GM04503 (cell line): ENCODE measurements around the gene GNB2.
"Not testable (repeated sequence)": the region's sequence is repeated elsewhere in the genome, so short reads cannot be mapped to it uniquely, and the experiment has no call there.

Source experiments
- DNase-seq: peaks from one replicate; pipeline ENCODE4 v3.0.0-alpha.2; 2012; ENCODE audit warnings: low read depth

The GNB2 gene

GRCh38 chr7:100696123-100696521 lies 22.6 kb downstream of the GNB2 start:
- DNase-seq, result no peak

GRCh38 chr7:100699018-100699417 lies 25.5 kb downstream of the GNB2 start:
- no peak for DNase-seq

GRCh38 chr7:100701089-100701488 lies 27.5 kb downstream of the GNB2 start:
- not testable (repeated sequence) for DNase-seq

DNA sequence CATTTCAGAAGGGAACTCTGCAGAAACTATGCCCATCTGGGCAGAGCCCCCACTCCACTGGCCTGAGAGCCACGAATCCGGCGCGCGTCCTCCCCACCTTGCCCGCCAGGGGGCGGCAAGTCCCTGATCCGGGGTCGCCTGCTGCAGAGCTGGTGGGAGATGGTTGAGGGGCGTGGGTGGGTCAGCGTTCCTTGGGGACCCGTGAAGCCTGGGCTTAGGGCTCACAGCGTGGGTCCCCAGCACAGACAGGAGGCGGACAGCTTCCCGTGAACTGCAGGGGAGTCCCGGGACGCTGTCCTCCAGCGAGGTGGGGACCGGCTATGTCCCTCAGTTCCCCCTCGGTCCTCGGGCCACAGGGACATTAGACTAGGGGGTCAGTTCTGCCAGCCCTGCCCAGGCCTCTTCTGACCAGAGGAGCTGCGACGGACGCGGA lies 31.8 kb downstream of the GNB2 start:
- no peak for DNase-seq

- DNase-seq, result peak; percentile 72
Observed at GRCh38 chr7:100705753-100706671, 32.5 kb downstream of the GNB2 start, which contains the start of gene POP7. Gene POP7 (plus strand): TSS chr7:100706121. CDS start chr7:100706831, 710 bp downstream.

DNA sequence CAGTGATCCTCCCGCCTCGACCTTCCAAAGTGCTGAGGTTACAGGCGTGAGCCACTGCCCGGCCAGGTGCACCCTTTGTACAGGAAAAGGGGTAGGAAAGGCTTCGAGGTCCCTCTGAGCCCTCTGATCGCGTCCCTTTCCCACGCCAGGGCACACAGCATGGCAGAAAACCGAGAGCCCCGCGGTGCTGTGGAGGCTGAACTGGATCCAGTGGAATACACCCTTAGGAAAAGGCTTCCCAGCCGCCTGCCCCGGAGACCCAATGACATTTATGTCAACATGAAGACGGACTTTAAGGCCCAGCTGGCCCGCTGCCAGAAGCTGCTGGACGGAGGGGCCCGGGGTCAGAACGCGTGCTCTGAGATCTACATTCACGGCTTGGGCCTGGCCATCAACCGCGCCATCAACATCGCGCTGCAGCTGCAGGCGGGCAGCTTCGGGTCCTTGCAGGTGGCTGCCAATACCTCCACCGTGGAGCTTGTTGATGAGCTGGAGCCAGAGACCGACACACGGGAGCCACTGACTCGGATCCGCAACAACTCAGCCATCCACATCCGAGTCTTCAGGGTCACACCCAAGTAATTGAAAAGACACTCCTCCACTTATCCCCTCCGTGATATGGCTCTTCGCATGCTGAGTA lies 33.3 kb downstream of the GNB2 start:
- no peak for DNase-seq

- no peak for DNase-seq
Observed at GRCh38 chr7:100708395-100708794, 34.9 kb downstream of the GNB2 start.

GRCh38 chr7:100710452-100710851 lies 36.9 kb downstream of the GNB2 start:
- DNase-seq, result no peak

DNA sequence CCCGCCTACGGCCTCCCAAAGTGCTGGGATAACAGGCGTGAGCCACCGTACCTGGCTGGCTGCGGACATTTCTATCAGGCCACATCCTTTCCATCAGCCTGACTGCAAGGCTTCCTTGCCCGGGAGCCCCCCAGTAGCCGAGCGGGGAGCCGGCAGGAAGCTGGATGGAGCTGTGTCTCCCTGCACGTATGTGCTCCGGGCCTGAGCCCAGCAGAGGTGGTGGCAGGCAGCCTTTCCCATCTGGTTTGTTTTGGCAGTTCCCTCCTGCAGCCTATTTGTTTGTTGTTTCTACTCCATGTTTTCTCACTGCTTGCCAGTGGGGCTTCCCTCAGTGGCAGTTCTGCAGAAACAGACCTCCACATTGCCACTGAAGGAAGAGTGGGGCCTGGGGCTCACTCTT lies 37.8 kb downstream of the GNB2 start:
- DNase-seq, result no peak

GRCh38 chr7:100714725-100715124 lies 41.2 kb downstream of the GNB2 start:
- no peak for DNase-seq

- DNase-seq, result not testable (repeated sequence)
Observed at GRCh38 chr7:100717073-100717472, 43.5 kb downstream of the GNB2 start.

DNA sequence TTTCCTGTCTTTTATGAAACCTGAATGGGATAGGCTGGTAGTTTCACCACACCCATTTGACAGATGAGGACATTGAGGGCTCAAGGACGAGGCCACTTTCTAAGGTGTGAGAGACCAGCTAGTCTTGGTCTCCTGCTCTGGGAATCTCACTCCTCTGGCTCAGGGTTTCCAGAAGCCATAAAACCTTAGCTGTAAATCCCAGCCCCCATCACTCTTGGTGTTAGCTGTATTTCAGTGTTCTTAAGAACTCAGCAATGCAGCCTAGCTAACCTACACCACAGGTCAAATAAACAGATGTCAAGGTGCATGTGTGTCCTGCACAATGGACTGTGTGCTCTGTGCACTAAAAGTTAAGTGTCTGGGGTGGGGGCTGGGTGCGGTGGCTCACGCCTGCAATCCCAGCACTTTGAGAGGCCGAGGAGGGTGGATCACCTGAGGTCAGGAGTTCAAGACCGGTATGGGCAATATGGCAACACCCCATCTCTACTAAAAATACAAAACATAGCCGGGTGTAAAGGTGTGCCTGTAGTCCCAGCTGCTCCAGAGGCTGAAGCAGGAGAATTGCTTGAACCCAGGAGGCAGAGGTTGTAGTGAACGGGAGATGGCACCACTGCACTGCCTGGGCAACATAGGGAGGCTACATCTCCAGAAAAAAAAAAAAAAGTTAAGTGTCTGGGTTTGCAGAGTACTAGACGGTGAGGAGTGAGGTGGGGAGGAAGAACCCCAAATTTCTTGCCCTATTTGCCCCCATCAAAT lies 46.2 kb downstream of the GNB2 start:
- peak; percentile 18 for DNase-seq

DNA sequence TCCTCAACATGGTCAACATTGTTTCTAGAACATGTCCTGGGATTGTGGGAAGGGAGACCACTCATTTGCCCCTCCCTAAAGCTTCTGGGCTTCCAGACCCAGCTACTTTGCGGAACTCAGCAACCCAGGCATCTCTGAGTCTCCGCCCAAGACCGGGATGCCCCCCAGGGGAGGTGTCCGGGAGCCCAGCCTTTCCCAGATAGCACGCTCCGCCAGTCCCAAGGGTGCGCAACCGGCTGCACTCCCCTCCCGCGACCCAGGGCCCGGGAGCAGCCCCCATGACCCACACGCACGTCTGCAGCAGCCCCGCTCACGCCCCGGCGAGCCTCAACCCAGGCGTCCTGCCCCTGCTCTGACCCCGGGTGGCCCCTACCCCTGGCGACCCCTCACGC lies 46.7 kb downstream of the GNB2 start, which contains the start of gene EPO:
Gene EPO (plus strand): TSS at position 190 of the 392 bp plus-strand sequence. CDS start 513 bp downstream, outside the sequence.
- DNase-seq, result no peak

DNA sequence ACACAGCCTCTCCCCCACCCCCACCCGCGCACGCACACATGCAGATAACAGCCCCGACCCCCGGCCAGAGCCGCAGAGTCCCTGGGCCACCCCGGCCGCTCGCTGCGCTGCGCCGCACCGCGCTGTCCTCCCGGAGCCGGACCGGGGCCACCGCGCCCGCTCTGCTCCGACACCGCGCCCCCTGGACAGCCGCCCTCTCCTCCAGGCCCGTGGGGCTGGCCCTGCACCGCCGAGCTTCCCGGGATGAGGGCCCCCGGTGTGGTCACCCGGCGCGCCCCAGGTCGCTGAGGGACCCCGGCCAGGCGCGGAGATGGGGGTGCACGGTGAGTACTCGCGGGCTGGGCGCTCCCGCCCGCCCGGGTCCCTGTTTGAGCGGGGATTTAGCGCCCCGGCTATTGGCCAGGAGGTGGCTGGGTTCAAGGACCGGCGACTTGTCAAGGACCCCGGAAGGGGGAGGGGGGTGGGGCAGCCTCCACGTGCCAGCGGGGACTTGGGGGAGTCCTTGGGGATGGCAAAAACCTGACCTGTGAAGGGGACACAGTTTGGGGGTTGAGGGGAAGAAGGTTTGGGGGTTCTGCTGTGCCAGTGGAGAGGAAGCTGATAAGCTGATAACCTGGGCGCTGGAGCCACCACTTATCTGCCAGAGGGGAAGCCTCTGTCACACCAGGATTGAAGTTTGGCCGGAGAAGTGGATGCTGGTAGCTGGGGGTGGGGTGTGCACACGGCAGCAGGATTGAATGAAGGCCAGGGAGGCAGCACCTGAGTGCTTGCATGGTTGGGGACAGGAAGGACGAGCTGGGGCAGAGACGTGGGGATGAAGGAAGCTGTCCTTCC lies 47.3 kb downstream of the GNB2 start:
- DNase-seq, result no peak

- no peak for DNase-seq
Observed at GRCh38 chr7:100721505-100721812, 47.9 kb downstream of the GNB2 start.

DNA sequence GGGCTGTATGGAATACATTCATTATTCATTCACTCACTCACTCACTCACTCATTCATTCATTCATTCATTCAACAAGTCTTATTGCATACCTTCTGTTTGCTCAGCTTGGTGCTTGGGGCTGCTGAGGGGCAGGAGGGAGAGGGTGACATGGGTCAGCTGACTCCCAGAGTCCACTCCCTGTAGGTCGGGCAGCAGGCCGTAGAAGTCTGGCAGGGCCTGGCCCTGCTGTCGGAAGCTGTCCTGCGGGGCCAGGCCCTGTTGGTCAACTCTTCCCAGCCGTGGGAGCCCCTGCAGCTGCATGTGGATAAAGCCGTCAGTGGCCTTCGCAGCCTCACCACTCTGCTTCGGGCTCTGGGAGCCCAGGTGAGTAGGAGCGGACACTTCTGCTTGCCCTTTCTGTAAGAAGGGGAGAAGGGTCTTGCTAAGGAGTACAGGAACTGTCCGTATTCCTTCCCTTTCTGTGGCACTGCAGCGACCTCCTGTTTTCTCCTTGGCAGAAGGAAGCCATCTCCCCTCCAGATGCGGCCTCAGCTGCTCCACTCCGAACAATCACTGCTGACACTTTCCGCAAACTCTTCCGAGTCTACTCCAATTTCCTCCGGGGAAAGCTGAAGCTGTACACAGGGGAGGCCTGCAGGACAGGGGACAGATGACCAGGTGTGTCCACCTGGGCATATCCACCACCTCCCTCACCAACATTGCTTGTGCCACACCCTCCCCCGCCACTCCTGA lies 49.1 kb downstream of the GNB2 start:
- no peak for DNase-seq

GRCh38 chr7:100723732-100724275 lies 50.3 kb downstream of the GNB2 start:
- no peak for DNase-seq

DNA sequence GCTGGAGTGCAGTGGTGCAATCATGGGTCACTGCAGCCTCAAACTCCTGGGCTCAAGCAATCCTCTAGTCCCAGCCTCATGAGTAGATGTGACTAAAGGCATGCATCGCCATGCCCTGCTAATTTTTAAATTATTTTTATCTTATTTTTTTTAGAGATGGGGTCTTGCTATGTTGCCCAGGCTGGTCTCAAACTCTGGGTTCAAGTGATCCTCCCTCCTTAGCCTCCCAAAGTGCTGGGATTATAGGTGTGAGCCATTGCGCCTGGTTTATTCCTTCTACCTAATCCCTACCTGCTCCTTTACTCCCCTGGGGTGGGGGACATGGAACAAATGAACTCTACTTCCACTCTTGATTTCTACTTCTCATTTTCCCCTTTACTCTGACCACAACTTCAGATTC lies 50.8 kb downstream of the GNB2 start:
- DNase-seq, result not testable (repeated sequence)

- peak; percentile 95 for DNase-seq
Observed at GRCh38 chr7:100726996-100727761, 53.6 kb downstream of the GNB2 start.

DNA sequence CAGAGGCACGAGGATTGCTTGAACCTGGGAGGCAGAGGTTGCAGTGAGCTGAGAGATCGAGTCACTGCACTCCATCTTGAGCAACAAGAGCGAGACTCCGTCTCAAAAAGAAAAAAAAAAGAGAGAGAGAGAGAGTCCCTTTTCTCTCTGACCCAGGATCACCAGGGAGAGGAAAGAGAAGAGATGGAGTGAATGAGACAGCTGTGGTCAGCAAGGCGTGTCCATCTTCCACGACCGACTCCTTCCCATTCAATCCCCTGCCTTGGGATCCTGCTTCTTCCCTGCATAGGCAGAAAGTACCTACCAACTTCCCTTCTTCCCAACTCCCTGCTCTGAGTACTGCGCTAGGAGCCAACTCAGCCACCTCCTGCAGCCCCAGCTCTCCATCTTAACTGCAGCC lies 54.7 kb downstream of the GNB2 start:
- no peak for DNase-seq
